ENCODE measurements around the gene CAGE1.

CAGE1 gene

GRCh38 chr6:7421066-7421465, 31.5 kb upstream of the CAGE1 start:
- no peak for DNase-seq (ENCODE audit: low spot score)
- Histone ChIP-seq H3K36me3 (replicated peaks in 1 of 2; ENCODE audit: control insufficient read depth in 2 of 2, insufficient read depth in 2 of 2, low read length in 2 of 2) (peaks cover 5 to 25% of the 10 kb centered on the region in 2 donors), H2BK15ac (ENCODE audit: low read length) (no peak overlapping the region), H4K91ac (ENCODE audit: low read depth, low read length, poor library complexity) (no peak overlapping the region), H3K18ac (ENCODE audit: low read length) (no peak overlapping the region), H3K4me3 (ENCODE audit: low read length in 2 of 2) (no peak overlapping the region), H2BK120ac (ENCODE audit: low read depth, low read length) (no peak overlapping the region), H3K4me1 (ENCODE audit: control insufficient read depth in 2 of 2, insufficient read depth in 1 of 2, low read depth in 1 of 2, low read length in 2 of 2) (no peaks in the 10 kb centered on the region), H2AFZ (ENCODE audit: low read length) (no peak overlapping the region), H3K23ac (ENCODE audit: low read depth, low read length, poor library complexity) (no peak overlapping the region), H3K79me1 (ENCODE audit: low read depth, low read length) (no peaks in the 10 kb centered on the region), H2BK12ac (ENCODE audit: low read length) (no peak overlapping the region), H3K14ac (ENCODE audit: low read length) (no peak overlapping the region), H3K4me2 (ENCODE audit: insufficient read depth, low read length, poor library complexity, severe bottlenecking) (no peak overlapping the region), H3K9ac (ENCODE audit: low read depth, low read length, poor library complexity) (no peak overlapping the region), H2BK5ac (ENCODE audit: low read length) (no peak overlapping the region), H3K9me3 (replicated peaks in 1 of 2; ENCODE audit: control insufficient read depth in 2 of 2, insufficient read depth in 1 of 2, low read depth in 1 of 2, low read length in 2 of 2) (no peaks in the 10 kb centered on the region), H4K8ac (ENCODE audit: low read depth, low read length) (no peak overlapping the region), H3K4ac (ENCODE audit: low read length) (no peak overlapping the region), H3K27ac (replicated peaks; ENCODE audit: low read length) (no peak overlapping the region), H3K27me3 (ENCODE audit: control insufficient read depth in 3 of 3, insufficient read depth in 3 of 3, low read depth in 1 of 3, low read length in 3 of 3) (no peaks in the 10 kb centered on the region), H2AK5ac (ENCODE audit: low read depth, low read length) (no peak overlapping the region)
- WGBS, 2 donors (ENCODE audit: extremely low coverage in 2 of 2, insufficient read length in 2 of 2, insufficient replicate concordance in 1 of 2), result no CpG with 5 or more reads among the region's 3 CpGs

- H3K79me1 ChIP-seq (ENCODE audit: low read depth, low read length), result no peaks in the 10 kb centered on the region
- H4K91ac ChIP-seq (ENCODE audit: low read depth, low read length, poor library complexity), result no peak overlapping the region
- no peak overlapping the region for H2BK12ac ChIP-seq (ENCODE audit: low read length)
- no peak overlapping the region for H3K4ac ChIP-seq (ENCODE audit: low read length)
- no peak overlapping the region for H2AK5ac ChIP-seq (ENCODE audit: low read depth, low read length)
- no peak overlapping the region for H3K4me2 ChIP-seq (ENCODE audit: insufficient read depth, low read length, poor library complexity, severe bottlenecking)
- no peaks in the 10 kb centered on the region for H3K27me3 ChIP-seq (ENCODE audit: control insufficient read depth in 3 of 3, insufficient read depth in 3 of 3, low read depth in 1 of 3, low read length in 3 of 3)
- H3K9ac ChIP-seq (ENCODE audit: low read depth, low read length, poor library complexity), result no peak overlapping the region
- no peak overlapping the region for H3K18ac ChIP-seq (ENCODE audit: low read length)
- no peak overlapping the region for H2BK120ac ChIP-seq (ENCODE audit: low read depth, low read length)
- H2BK5ac ChIP-seq (ENCODE audit: low read length), result no peak overlapping the region
- no peak for DNase-seq (ENCODE audit: low spot score)
- H2AFZ ChIP-seq (ENCODE audit: low read length), result no peak overlapping the region
- H4K8ac ChIP-seq (ENCODE audit: low read depth, low read length), result no peak overlapping the region
- H3K4me1 ChIP-seq (ENCODE audit: control insufficient read depth in 2 of 2, insufficient read depth in 1 of 2, low read depth in 1 of 2, low read length in 2 of 2), result peaks cover 0 to 3% of the 10 kb centered on the region in 2 donors
- no peak overlapping the region for H3K23ac ChIP-seq (ENCODE audit: low read depth, low read length, poor library complexity)
- no CpG with 5 or more reads among the region's 1 CpG for WGBS, 2 donors (ENCODE audit: extremely low coverage in 2 of 2, insufficient read length in 2 of 2, insufficient replicate concordance in 1 of 2)
- no peak overlapping the region for H3K27ac ChIP-seq (replicated peaks; ENCODE audit: low read length)
- no peak overlapping the region for H3K14ac ChIP-seq (ENCODE audit: low read length)
- no peaks in the 10 kb centered on the region for H3K9me3 ChIP-seq (replicated peaks in 1 of 2; ENCODE audit: control insufficient read depth in 2 of 2, insufficient read depth in 1 of 2, low read depth in 1 of 2, low read length in 2 of 2)
- no peak overlapping the region for H2BK15ac ChIP-seq (ENCODE audit: low read length)
- H3K4me3 ChIP-seq (ENCODE audit: low read length in 2 of 2), result no peak overlapping the region
- peaks cover 10 to 45% of the 10 kb centered on the region in 2 donors for H3K36me3 ChIP-seq (replicated peaks in 1 of 2; ENCODE audit: control insufficient read depth in 2 of 2, insufficient read depth in 2 of 2, low read length in 2 of 2)
Measured at GRCh38 chr6:7419065-7419464, 29.5 kb upstream of the CAGE1 start.

GRCh38 chr6:7418238-7418905, 28.8 kb upstream of the CAGE1 start:
- H3K27ac ChIP-seq (replicated peaks; ENCODE audit: low read length), result no peak overlapping the region
- no peak overlapping the region for H2BK5ac ChIP-seq (ENCODE audit: low read length)
- H2AK5ac ChIP-seq (ENCODE audit: low read depth, low read length), result no peak overlapping the region
- H3K4me3 ChIP-seq (ENCODE audit: low read length in 2 of 2), result no peak overlapping the region
- H2BK12ac ChIP-seq (ENCODE audit: low read length), result no peak overlapping the region
- peaks cover 0 to 5% of the 10 kb centered on the region in 2 donors for H3K4me1 ChIP-seq (ENCODE audit: control insufficient read depth in 2 of 2, insufficient read depth in 1 of 2, low read depth in 1 of 2, low read length in 2 of 2)
- no peak overlapping the region for H4K8ac ChIP-seq (ENCODE audit: low read depth, low read length)
- no peak overlapping the region for H4K91ac ChIP-seq (ENCODE audit: low read depth, low read length, poor library complexity)
- no peak overlapping the region for H2BK120ac ChIP-seq (ENCODE audit: low read depth, low read length)
- no CpG with 5 or more reads among the region's 6 CpGs for WGBS, 2 donors (ENCODE audit: extremely low coverage in 2 of 2, insufficient read length in 2 of 2, insufficient replicate concordance in 1 of 2)
- no peak overlapping the region for H3K4ac ChIP-seq (ENCODE audit: low read length)
- no peak overlapping the region for H3K18ac ChIP-seq (ENCODE audit: low read length)
- H3K9ac ChIP-seq (ENCODE audit: low read depth, low read length, poor library complexity), result no peak overlapping the region
- H3K27me3 ChIP-seq (ENCODE audit: control insufficient read depth in 3 of 3, insufficient read depth in 3 of 3, low read depth in 1 of 3, low read length in 3 of 3), result no peaks in the 10 kb centered on the region
- no peaks in the 10 kb centered on the region for H3K79me1 ChIP-seq (ENCODE audit: low read depth, low read length)
- no peak overlapping the region for H3K4me2 ChIP-seq (ENCODE audit: insufficient read depth, low read length, poor library complexity, severe bottlenecking)
- no peaks in the 10 kb centered on the region for H3K9me3 ChIP-seq (replicated peaks in 1 of 2; ENCODE audit: control insufficient read depth in 2 of 2, insufficient read depth in 1 of 2, low read depth in 1 of 2, low read length in 2 of 2)
- H2AFZ ChIP-seq (ENCODE audit: low read length), result no peak overlapping the region
- no peak overlapping the region for H2BK15ac ChIP-seq (ENCODE audit: low read length)
- H3K36me3 ChIP-seq (replicated peaks in 1 of 2; ENCODE audit: control insufficient read depth in 2 of 2, insufficient read depth in 2 of 2, low read length in 2 of 2), result peaks cover 10 to 52% of the 10 kb centered on the region in 2 donors
- no peak overlapping the region for H3K23ac ChIP-seq (ENCODE audit: low read depth, low read length, poor library complexity)
- no peak overlapping the region for H3K14ac ChIP-seq (ENCODE audit: low read length)
- DNase-seq (ENCODE audit: low spot score), result no peak

GRCh38 chr6:7417684-7418083, 28.1 kb upstream of the CAGE1 start:
- Histone ChIP-seq H3K79me1 (ENCODE audit: low read depth, low read length) (no peaks in the 10 kb centered on the region), H2BK15ac (ENCODE audit: low read length) (no peak overlapping the region), H4K91ac (ENCODE audit: low read depth, low read length, poor library complexity) (no peak overlapping the region), H3K4me3 (ENCODE audit: low read length in 2 of 2) (no peak overlapping the region), H3K9ac (ENCODE audit: low read depth, low read length, poor library complexity) (no peak overlapping the region), H2BK5ac (ENCODE audit: low read length) (no peak overlapping the region), H3K9me3 (replicated peaks in 1 of 2; ENCODE audit: control insufficient read depth in 2 of 2, insufficient read depth in 1 of 2, low read depth in 1 of 2, low read length in 2 of 2) (no peaks in the 10 kb centered on the region), H3K4ac (ENCODE audit: low read length) (no peak overlapping the region), H3K23ac (ENCODE audit: low read depth, low read length, poor library complexity) (no peak overlapping the region), H3K4me1 (ENCODE audit: control insufficient read depth in 2 of 2, insufficient read depth in 1 of 2, low read depth in 1 of 2, low read length in 2 of 2) (peaks cover 0 to 5% of the 10 kb centered on the region in 2 donors), H2AFZ (ENCODE audit: low read length) (no peak overlapping the region), H3K27me3 (ENCODE audit: control insufficient read depth in 3 of 3, insufficient read depth in 3 of 3, low read depth in 1 of 3, low read length in 3 of 3) (no peaks in the 10 kb centered on the region), H2AK5ac (ENCODE audit: low read depth, low read length) (no peak overlapping the region), H3K18ac (ENCODE audit: low read length) (no peak overlapping the region), H4K8ac (ENCODE audit: low read depth, low read length) (no peak overlapping the region), H3K14ac (ENCODE audit: low read length) (no peak overlapping the region), H2BK120ac (ENCODE audit: low read depth, low read length) (no peak overlapping the region), H3K36me3 (replicated peaks in 1 of 2; ENCODE audit: control insufficient read depth in 2 of 2, insufficient read depth in 2 of 2, low read length in 2 of 2) (peaks cover 10 to 59% of the 10 kb centered on the region in 2 donors), H2BK12ac (ENCODE audit: low read length) (no peak overlapping the region), H3K27ac (replicated peaks; ENCODE audit: low read length) (no peak overlapping the region), H3K4me2 (ENCODE audit: insufficient read depth, low read length, poor library complexity, severe bottlenecking) (no peak overlapping the region)
- no peak for DNase-seq (ENCODE audit: low spot score)
- WGBS, 2 donors (ENCODE audit: extremely low coverage in 2 of 2, insufficient read length in 2 of 2, insufficient replicate concordance in 1 of 2), result no CpG with 5 or more reads among the region's 2 CpGs

Data from neuronal stem cell (in vitro differentiated cells).